CD4-positive, CD25-positive, alpha-beta regulatory T cell (primary cell): ENCODE results near the gene ASCL2. TPM values are rescaled to one million over a fixed set of nuclear protein-coding genes. Genes with fewer than 3 reads are reported as not detected.

ENCODE experiments used
- ATAC-seq, 2 donors: fragments of 150-1000 bp; cut with Tn5 transposase; one replicate each; pipeline ENCODE4 v1.10.0; 2021; ENCODE audit warnings: low read depth in 2 of 2, moderate number of reproducible peaks in 2 of 2, moderate library complexity in 1 of 2
- DNase-seq, 3 donors: peaks; one replicate each; pipeline versions ENCODE4 v3.0.0 to v3.0.0-alpha.2; 2012 to 2022; ENCODE audit warnings: mixed read lengths in 1 of 3
- H3K27ac ChIP-seq: one replicate; pipeline ENCODE4 v1.7.0; 2013; ENCODE audit warnings: mild to moderate bottlenecking, low read length; ENCODE audit not compliant: insufficient read depth, poor library complexity, severe bottlenecking
- H3K27me3 ChIP-seq: one replicate; pipeline ENCODE4 v1.7.0; 2013; ENCODE audit warnings: low read length; ENCODE audit not compliant: control insufficient read depth, insufficient read depth
- H3K36me3 ChIP-seq: one replicate; pipeline ENCODE4 v1.7.0; 2013; ENCODE audit warnings: mild to moderate bottlenecking, low read length, moderate library complexity; ENCODE audit not compliant: control insufficient read depth, insufficient read depth
- H3K4me1 ChIP-seq: 2 replicates; pipeline ENCODE4 v1.7.0; 2013; ENCODE audit warnings: mild to moderate bottlenecking, low read length; ENCODE audit not compliant: insufficient read depth, control insufficient read depth, poor library complexity, severe bottlenecking
- H3K4me3 ChIP-seq: one replicate; pipeline ENCODE4 v1.7.0; 2013; ENCODE audit warnings: low read depth, mild to moderate bottlenecking, low read length, moderate library complexity
- H3K9me3 ChIP-seq, 2 experiments: 1 replicate in 1 of 2; 2 replicates in 1 of 2; pipeline ENCODE4 v1.7.0; 2013; ENCODE audit warnings: low read length in 2 of 2, mild to moderate bottlenecking in 1 of 2, moderate library complexity in 1 of 2; ENCODE audit not compliant: control insufficient read depth in 2 of 2
- H3K27ac Mint-ChIP-seq, 3 donors: one replicate each; pipeline ENCODE4 v1.8.0; 2020 to 2022; ENCODE audit warnings: mild to moderate bottlenecking in 3 of 3, mixed read lengths in 3 of 3, moderate library complexity in 2 of 3
- H3K27me3 Mint-ChIP-seq: one replicate; pipeline ENCODE4 v1.8.0; 2022; ENCODE audit warnings: mild to moderate bottlenecking, mixed read lengths
- H3K36me3 Mint-ChIP-seq: one replicate; pipeline ENCODE4 v1.8.0; 2020; ENCODE audit warnings: mixed read lengths
- H3K4me1 Mint-ChIP-seq, 4 donors: one replicate each; pipeline ENCODE4 v1.8.0; 2020 to 2022; ENCODE audit warnings: mixed read lengths in 4 of 4, mild to moderate bottlenecking in 1 of 4
- H3K4me3 Mint-ChIP-seq, 4 donors: one replicate each; pipeline ENCODE4 v1.8.0; 2020 to 2022; ENCODE audit warnings: mild to moderate bottlenecking in 4 of 4, mixed read lengths in 4 of 4, moderate library complexity in 3 of 4
- H3K9me3 Mint-ChIP-seq, 7 donors: one replicate each; pipeline ENCODE4 v1.8.0; 2020 to 2022; ENCODE audit warnings: mixed read lengths in 7 of 7, mild to moderate bottlenecking in 3 of 7, moderate library complexity in 2 of 7
- polyA plus RNA-seq, 4 donors: library from polyadenylated mRNA; unstranded; fragments of 300-500 nt; fragmentation: Illumina TruSeq; gene quantifications; one replicate each; pipeline ENCODE4 v1.2.3, GENCODE V29; 2021
- total RNA-seq: library from RNA; stranded (reverse); gene quantifications from one replicate; pipeline ENCODE4 v1.2.3, GENCODE V29; 2022

ASCL2 gene
- total and polyA plus RNA-seq, 5 donors from 2014 or later, result 0.13 to 0.47 (median 0.20) TPM

DNA sequence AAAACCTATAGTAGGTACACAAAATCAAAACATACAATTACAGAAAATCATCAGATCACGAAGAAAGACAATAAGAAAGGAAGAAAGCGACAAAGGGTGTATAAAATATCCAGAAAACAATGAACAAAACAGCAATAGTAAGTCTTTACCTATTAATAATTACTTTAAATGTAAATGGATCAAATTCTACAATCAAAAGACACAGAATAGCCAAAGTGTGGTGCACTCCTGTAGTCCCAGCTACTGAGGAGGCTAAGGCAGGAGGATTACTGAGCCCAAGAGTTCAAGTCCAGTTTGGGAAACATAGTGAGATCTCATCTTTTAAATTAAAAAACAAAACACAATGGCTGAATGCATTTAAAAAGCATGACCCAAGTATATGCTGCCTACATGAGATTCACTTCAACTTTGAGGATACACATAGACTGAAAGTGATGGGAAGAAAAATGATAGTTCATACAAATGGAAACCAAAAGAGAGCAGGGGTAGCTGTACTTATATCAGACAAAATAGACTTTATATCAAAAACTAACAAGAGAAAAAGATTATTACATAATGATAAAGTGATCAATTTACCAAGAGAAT, 40.6 kb downstream of the ASCL2 start:
- H3K4me1 ChIP-seq, result no peaks in the 10 kb centered on the region
- Mint-ChIP-seq H3K4me3 (no peak overlapping the region), H3K9me3 (peaks cover 0 to 21% (median 10%) of the 10 kb centered on the region in 7 donors), H3K27ac (no peak overlapping the region), H3K36me3 (no peaks in the 10 kb centered on the region), H3K4me1 (no peaks in the 10 kb centered on the region), H3K27me3 (peaks cover 35% of the 10 kb centered on the region)
- ATAC-seq, result no peak
- H3K9me3 ChIP-seq, result peaks cover 17 to 19% of the 10 kb centered on the region in 2 experiments
- peaks cover 17% of the 10 kb centered on the region for H3K27me3 ChIP-seq
- H3K4me3 ChIP-seq, result no peak overlapping the region
- DNase-seq, result no peak
- no peaks in the 10 kb centered on the region for H3K36me3 ChIP-seq
- no peak overlapping the region for H3K27ac ChIP-seq

DNA sequence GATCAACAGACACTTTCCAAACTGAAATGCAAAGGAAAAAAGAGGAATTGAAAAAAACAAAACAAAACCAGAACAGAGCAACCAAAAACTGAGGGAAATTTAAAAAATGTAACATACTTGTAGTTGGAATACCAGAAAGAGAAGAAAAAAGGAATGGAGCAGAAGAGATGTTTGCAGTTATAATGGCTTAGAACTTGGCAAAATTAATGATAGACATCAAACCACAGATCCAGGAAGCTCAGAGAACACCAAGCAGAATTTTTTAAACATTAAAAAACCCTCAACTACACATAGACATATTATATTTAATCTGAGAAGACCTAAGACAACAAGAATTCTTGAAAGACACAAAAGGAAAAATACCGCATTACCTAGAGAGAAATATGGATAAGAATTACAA, 46.1 kb downstream of the ASCL2 start:
- Mint-ChIP-seq H3K4me1 (no peaks in the 10 kb centered on the region), H3K27me3 (peaks cover 37% of the 10 kb centered on the region), H3K9me3 (peaks cover 0 to 21% (median 9%) of the 10 kb centered on the region in 7 donors), H3K36me3 (no peaks in the 10 kb centered on the region), H3K4me3 (no peak overlapping the region), H3K27ac (no peak overlapping the region)
- no peak overlapping the region for H3K4me3 ChIP-seq
- no peaks in the 10 kb centered on the region for H3K36me3 ChIP-seq
- no peaks in the 10 kb centered on the region for H3K4me1 ChIP-seq
- H3K27me3 ChIP-seq, result peaks cover 18% of the 10 kb centered on the region
- DNase-seq (no peak), ATAC-seq (no peak)
- no peak overlapping the region for H3K27ac ChIP-seq
- peaks cover 2 to 7% of the 10 kb centered on the region in 2 experiments for H3K9me3 ChIP-seq

DNA sequence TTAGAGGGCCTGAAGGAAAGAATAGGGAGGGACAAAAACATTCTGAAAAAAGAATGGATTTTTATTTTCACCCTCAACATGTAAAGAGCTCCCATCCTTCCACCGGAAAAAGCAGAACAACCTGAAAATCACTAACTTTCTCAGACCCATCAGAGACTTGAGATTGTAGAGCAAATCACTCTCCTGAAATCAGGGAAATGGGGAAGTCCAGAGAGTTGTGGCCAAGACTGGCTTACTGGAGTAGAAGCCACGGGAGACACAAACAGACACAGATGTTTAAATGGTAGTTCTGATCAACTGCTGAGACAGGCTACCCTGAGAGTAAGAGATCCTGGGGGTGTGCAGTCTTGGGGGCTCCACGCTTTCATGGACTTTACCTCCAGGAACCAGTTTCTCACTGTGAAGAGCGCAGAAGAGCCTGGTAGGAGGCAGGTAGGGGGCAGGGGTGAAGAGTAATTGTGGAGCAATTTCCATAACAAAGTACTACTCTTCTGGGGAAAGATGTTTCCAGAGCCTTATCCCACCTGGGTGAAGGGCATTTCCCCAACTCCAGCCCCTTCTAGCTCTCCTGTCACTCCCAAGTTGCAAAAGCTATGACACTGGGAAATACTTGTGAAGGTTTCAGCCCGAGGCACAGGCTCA, 47.1 kb downstream of the ASCL2 start:
- H3K4me1 Mint-ChIP-seq, result no peaks in the 10 kb centered on the region

DNA sequence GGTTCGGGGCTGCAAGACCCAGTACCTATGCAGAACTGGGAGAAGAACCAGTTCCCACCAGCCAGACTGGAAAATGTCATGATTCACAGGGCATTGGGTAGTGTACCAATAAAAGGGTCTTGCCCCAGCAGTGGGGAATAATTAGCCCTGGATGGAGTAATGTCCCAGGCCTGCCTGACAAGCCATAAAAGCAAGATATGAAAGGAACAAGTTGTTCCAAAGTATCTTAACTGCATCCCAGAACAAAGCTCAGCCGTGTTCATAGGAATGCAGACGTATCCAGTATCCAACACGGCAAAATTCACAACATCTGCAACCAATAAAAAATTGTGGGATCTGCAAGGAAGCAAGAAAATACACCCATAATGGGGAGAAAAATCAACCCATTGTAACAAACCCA, 47.9 kb downstream of the ASCL2 start:
- H3K4me3 Mint-ChIP-seq, result no peak overlapping the region
- no peak overlapping the region for H3K27ac Mint-ChIP-seq
- Histone ChIP-seq H3K27me3 (peaks cover 13% of the 10 kb centered on the region), H3K27ac (no peak overlapping the region), H3K4me1 (no peaks in the 10 kb centered on the region), H3K36me3 (no peaks in the 10 kb centered on the region), H3K9me3 (peaks cover 0 to 4% of the 10 kb centered on the region in 2 experiments), H3K4me3 (no peak overlapping the region)
- ATAC-seq, result no peak
- no peaks in the 10 kb centered on the region for H3K36me3 Mint-ChIP-seq
- peaks cover 28% of the 10 kb centered on the region for H3K27me3 Mint-ChIP-seq
- DNase-seq, result no peak
- peaks cover 0 to 13% (median 7%) of the 10 kb centered on the region in 7 donors for H3K9me3 Mint-ChIP-seq
- H3K4me1 Mint-ChIP-seq, result peaks cover 0 to 5% (median 0%) of the 10 kb centered on the region in 4 donors

More for the DNA sequence above, 47.1 kb downstream of the ASCL2 start:
- Histone ChIP-seq H3K9me3 (peaks cover 0 to 4% of the 10 kb centered on the region in 2 experiments), H3K4me1 (no peaks in the 10 kb centered on the region), H3K4me3 (no peak overlapping the region), H3K27ac (no peak overlapping the region), H3K27me3 (peaks cover 14% of the 10 kb centered on the region), H3K36me3 (no peaks in the 10 kb centered on the region)
- Mint-ChIP-seq H3K36me3 (no peaks in the 10 kb centered on the region), H3K27ac (no peak overlapping the region), H3K4me3 (no peak overlapping the region), H3K27me3 (peaks cover 28% of the 10 kb centered on the region), H3K9me3 (peaks cover 0 to 13% (median 7%) of the 10 kb centered on the region in 7 donors)
- DNase-seq, result no peak
- ATAC-seq, result no peak

DNA sequence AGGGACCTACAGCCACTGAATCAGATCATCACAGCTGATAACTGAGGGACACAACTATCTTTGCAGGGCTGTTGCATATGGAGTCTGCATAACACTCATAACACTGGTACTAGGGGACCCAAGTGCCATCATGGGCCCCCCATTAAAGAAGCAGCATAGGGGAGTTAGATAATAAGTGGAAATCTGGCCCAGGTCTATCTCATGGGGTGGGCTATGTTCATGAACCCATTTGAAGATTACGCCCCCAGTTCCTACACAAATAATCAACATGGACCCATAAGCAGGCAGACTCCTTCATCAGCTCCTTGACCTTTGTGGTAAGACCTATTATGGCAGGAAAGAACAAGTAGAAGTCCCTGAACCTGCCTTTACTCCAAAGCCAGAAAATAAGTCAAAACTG, 48.8 kb downstream of the ASCL2 start:
- no peak for ATAC-seq

DNA sequence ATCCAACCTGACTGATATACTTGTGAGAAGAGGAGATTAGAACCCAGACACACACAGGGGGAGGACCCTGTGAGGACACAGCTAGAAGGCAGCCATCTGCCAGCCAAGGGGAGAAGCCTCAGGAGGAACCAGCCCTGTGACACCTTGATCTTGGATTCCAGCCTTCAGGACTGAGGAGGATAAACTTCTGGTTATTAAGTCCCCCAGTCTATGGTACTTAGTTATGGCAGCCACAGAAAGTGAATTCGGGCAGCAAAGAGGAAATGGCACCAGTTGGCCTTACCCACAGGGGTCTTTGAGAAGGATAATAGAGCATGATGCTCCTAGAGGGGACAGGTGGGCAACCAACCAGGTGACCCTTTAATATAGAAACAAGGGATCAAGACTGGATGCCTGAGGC, 49.4 kb downstream of the ASCL2 start:
- no peak for DNase-seq
- H3K27ac Mint-ChIP-seq, result no peak overlapping the region
- Histone ChIP-seq H3K4me1 (no peaks in the 10 kb centered on the region), H3K27ac (no peak overlapping the region), H3K4me3 (no peak overlapping the region), H3K9me3 (peaks cover 0 to 4% of the 10 kb centered on the region in 2 experiments), H3K36me3 (no peaks in the 10 kb centered on the region), H3K27me3 (peaks cover 9% of the 10 kb centered on the region)
- no peaks in the 10 kb centered on the region for H3K36me3 Mint-ChIP-seq
- peaks cover 28% of the 10 kb centered on the region for H3K27me3 Mint-ChIP-seq
- no peak overlapping the region for H3K4me3 Mint-ChIP-seq
- H3K4me1 Mint-ChIP-seq, result peaks cover 0 to 5% (median 0%) of the 10 kb centered on the region in 4 donors
- ATAC-seq, result no peak
- peaks cover 0 to 13% (median 7%) of the 10 kb centered on the region in 7 donors for H3K9me3 Mint-ChIP-seq

More for the DNA sequence above, 48.8 kb downstream of the ASCL2 start:
- H3K4me1 ChIP-seq, result no peaks in the 10 kb centered on the region
- Mint-ChIP-seq H3K27me3 (peaks cover 28% of the 10 kb centered on the region), H3K36me3 (no peaks in the 10 kb centered on the region), H3K9me3 (peaks cover 0 to 13% (median 7%) of the 10 kb centered on the region in 7 donors), H3K4me1 (peaks cover 0 to 5% (median 0%) of the 10 kb centered on the region in 4 donors), H3K4me3 (no peak overlapping the region), H3K27ac (no peak overlapping the region)
- H3K27me3 ChIP-seq, result peaks cover 9% of the 10 kb centered on the region
- H3K4me3 ChIP-seq, result no peak overlapping the region
- H3K9me3 ChIP-seq, result peaks cover 0 to 4% of the 10 kb centered on the region in 2 experiments
- no peak overlapping the region for H3K27ac ChIP-seq
- no peak for DNase-seq
- no peaks in the 10 kb centered on the region for H3K36me3 ChIP-seq

DNA sequence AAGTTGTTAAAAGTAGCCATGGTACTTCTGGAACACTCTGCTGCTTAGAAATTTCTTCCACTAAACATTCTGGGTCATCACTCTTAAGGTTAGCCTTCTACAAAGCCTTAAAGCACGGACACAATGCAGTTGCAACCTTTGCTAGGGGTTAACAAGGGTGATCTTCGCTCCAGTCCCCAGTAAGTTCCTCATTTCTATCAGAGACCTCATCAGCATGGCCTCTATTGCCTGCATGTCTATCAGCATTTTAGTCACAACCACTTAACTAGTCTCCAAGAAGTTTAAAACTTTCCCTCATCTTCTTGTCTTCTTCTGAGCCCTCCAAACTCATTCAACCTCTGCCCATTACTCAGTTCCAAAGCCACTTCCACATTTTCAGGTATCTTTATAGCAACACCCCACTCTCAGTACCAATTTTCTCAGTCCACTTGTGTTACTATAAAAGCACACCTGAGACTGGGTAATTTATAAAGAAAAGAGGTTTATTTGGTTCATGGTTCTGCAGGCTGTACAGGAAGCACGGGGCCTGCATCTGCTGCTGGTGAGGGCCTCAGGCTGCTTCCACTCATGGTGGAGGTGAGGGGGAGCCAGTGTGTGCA, 50.1 kb downstream of the ASCL2 start:
- Mint-ChIP-seq H3K27me3 (peaks cover 27% of the 10 kb centered on the region), H3K9me3 (peaks cover 0 to 13% (median 6%) of the 10 kb centered on the region in 7 donors), H3K4me3 (no peak overlapping the region), H3K36me3 (no peaks in the 10 kb centered on the region), H3K27ac (no peak overlapping the region), H3K4me1 (peaks cover 0 to 5% (median 0%) of the 10 kb centered on the region in 4 donors)
- no peak overlapping the region for H3K4me3 ChIP-seq
- no peak overlapping the region for H3K27ac ChIP-seq
- peaks cover 0 to 4% of the 10 kb centered on the region in 2 experiments for H3K9me3 ChIP-seq
- DNase-seq (no peak), ATAC-seq (no peak)
- H3K27me3 ChIP-seq, result peaks cover 9% of the 10 kb centered on the region
- no peaks in the 10 kb centered on the region for H3K36me3 ChIP-seq
- H3K4me1 ChIP-seq, result no peaks in the 10 kb centered on the region
